IMR-90 (cell line): ENCODE measurements around the gene ADPRHL1. TPM values are rescaled to one million over a fixed set of nuclear protein-coding genes. Genes with fewer than 3 reads are reported as not detected.
A peak's percentile ranks its signal among the peaks of the same experiment; 100 is the strongest.
"Not testable (repeated sequence)": the region's sequence is repeated elsewhere in the genome, so short reads cannot be mapped to it uniquely, and the experiment has no call there.

Experiments used
- ATAC-seq: fragments of 200-7000 bp; cut with Tn5 transposase; 2 replicates; pipeline ENCODE4 v1.9.1; 2020; ENCODE audit warnings: low read depth, mild to moderate bottlenecking, moderate library complexity
- BruUV-seq: library from RNA; stranded (reverse); fragments of 400-500 nt; replicated peaks from 2 replicates; lab custom pipeline; 2021; lab: Mats Ljungman, UMichigan
- CTCF ChIA-PET: fragments of 300-600 bp; formaldehyde crosslinking; extraction: SDS; loops from one replicate; lab custom pipeline; 2021; ENCODE audit warnings: antibody characterized with exemption; lab: Yijun Ruan, JAX
- POLR2A ChIA-PET: fragments of 300-600 bp; sonication (Branson Sonifier 250); formaldehyde crosslinking; loops from one replicate; lab custom pipeline; 2022; ENCODE audit warnings: antibody characterized with exemption; ENCODE audit not compliant: unreplicated experiment; lab: Charles Lee
- DNase-seq: peaks from one replicate; pipeline ENCODE4 v3.0.0; 2013
- H2AFZ ChIP-seq: replicated peaks from 2 replicates; pipeline ENCODE3; 2013; ENCODE audit warnings: low read length, mild to moderate bottlenecking; ENCODE audit not compliant: poor library complexity
- H2AK5ac ChIP-seq: 2 replicates; pipeline ENCODE4 v1.6.1; 2013; ENCODE audit warnings: low read depth, low read length, inconsistent platforms
- H2AK9ac ChIP-seq: replicated peaks from 2 replicates; pipeline ENCODE3; 2013; ENCODE audit warnings: mild to moderate bottlenecking, low read depth, low read length, moderate library complexity; ENCODE audit not compliant: poor library complexity
- H2BK120ac ChIP-seq: 2 replicates; pipeline ENCODE4 v1.6.1; 2013; ENCODE audit warnings: low read depth, low read length, inconsistent platforms
- H2BK15ac ChIP-seq: 3 replicates; pipeline ENCODE4 v1.6.1; 2013; ENCODE audit warnings: low read depth, low read length, inconsistent platforms
- H2BK20ac ChIP-seq: 2 replicates; pipeline ENCODE4 v1.6.1; 2013; ENCODE audit warnings: low read depth, mild to moderate bottlenecking, inconsistent platforms, low read length, moderate library complexity
- H2BK5ac ChIP-seq: 2 replicates; pipeline ENCODE4 v1.6.1; 2013; ENCODE audit warnings: mild to moderate bottlenecking, low read depth, low read length, inconsistent platforms; ENCODE audit not compliant: poor library complexity, severe bottlenecking
- H3K14ac ChIP-seq: replicated peaks from 2 replicates; pipeline ENCODE4 v1.6.1; 2013; ENCODE audit warnings: low read depth, low read length, inconsistent platforms
- H3K18ac ChIP-seq: 2 replicates; pipeline ENCODE4 v1.6.1; 2013; ENCODE audit warnings: low read depth, low read length, control low read depth
- H3K23ac ChIP-seq: 2 replicates; pipeline ENCODE4 v1.6.1; 2013; ENCODE audit warnings: low read depth, low read length, inconsistent platforms
- H3K27ac ChIP-seq: 2 replicates; pipeline ENCODE4 v1.5.1; 2013; ENCODE audit warnings: mild to moderate bottlenecking, control low read depth, low read length; ENCODE audit not compliant: insufficient read depth
- H3K27me3 ChIP-seq: 2 replicates; pipeline ENCODE4 v1.6.1; 2013; ENCODE audit warnings: low read length; ENCODE audit not compliant: control insufficient read depth, insufficient read depth
- H3K36me3 ChIP-seq: 2 replicates; pipeline ENCODE4 v1.6.1; 2013; ENCODE audit warnings: low read length, mixed read lengths; ENCODE audit not compliant: control insufficient read depth, insufficient read depth
- H3K4ac ChIP-seq: 2 replicates; pipeline ENCODE4 v1.6.1; 2013; ENCODE audit warnings: low read depth, low read length, inconsistent platforms
- H3K4me1 ChIP-seq: 2 replicates; pipeline ENCODE4 v1.6.1; 2013; ENCODE audit warnings: low read length, mixed read lengths; ENCODE audit not compliant: control insufficient read depth, insufficient read depth
- H3K4me2 ChIP-seq: 2 replicates; pipeline ENCODE4 v1.6.1; 2013; ENCODE audit warnings: low read depth, mild to moderate bottlenecking, control low read depth, low read length, moderate library complexity
- H3K4me3 ChIP-seq: 2 replicates; pipeline ENCODE4 v1.5.1; 2013; ENCODE audit warnings: low read depth, mild to moderate bottlenecking, control low read depth, low read length, moderate library complexity; ENCODE audit not compliant: insufficient read depth
- H3K56ac ChIP-seq: 2 replicates; pipeline ENCODE4 v1.6.1; 2013; ENCODE audit warnings: low read length, inconsistent platforms; ENCODE audit not compliant: insufficient read depth; ENCODE audit errors: extremely low read depth
- H3K79me1 ChIP-seq, 2 experiments: 2 replicates each; pipeline ENCODE4 v1.6.1; 2013; ENCODE audit warnings: low read length in 2 of 2, inconsistent platforms in 1 of 2, low read depth in 1 of 2
- H3K9ac ChIP-seq: 2 replicates; pipeline ENCODE4 v1.6.1; 2013; ENCODE audit warnings: low read depth, low read length, control low read depth
- H3K9me1 ChIP-seq: 2 replicates; pipeline ENCODE4 v1.6.1; 2013; ENCODE audit warnings: low read length, inconsistent platforms; ENCODE audit not compliant: insufficient read depth
- H3K9me3 ChIP-seq: 2 replicates; pipeline ENCODE4 v1.6.1; 2013; ENCODE audit warnings: low read length; ENCODE audit not compliant: control insufficient read depth, insufficient read depth
- H4K20me1 ChIP-seq: 2 replicates; pipeline ENCODE4 v1.6.1; 2013; ENCODE audit warnings: low read length, inconsistent platforms; ENCODE audit not compliant: insufficient read depth
- H4K5ac ChIP-seq: 2 replicates; pipeline ENCODE4 v1.6.1; 2013; ENCODE audit warnings: mild to moderate bottlenecking, low read depth, low read length, control low read depth
- H4K8ac ChIP-seq, 2 experiments: 2 replicates each; pipeline ENCODE4 v1.6.1; 2013; ENCODE audit warnings: low read depth in 2 of 2, low read length in 2 of 2, control low read depth in 1 of 2, inconsistent platforms in 1 of 2
- H4K91ac ChIP-seq: 2 replicates; pipeline ENCODE4 v1.6.1; 2013; ENCODE audit warnings: low read depth, low read length, inconsistent platforms; ENCODE audit not compliant: insufficient read depth
- CTCF ChIP-seq: conservative IDR thresholded peaks from 2 replicates; pipeline ENCODE4 v1.5.1; 2012; ENCODE audit warnings: mild to moderate bottlenecking, low read depth, low read length, improper control_type of control experiment
- RAD21 ChIP-seq: IDR thresholded peaks from 2 replicates; pipeline ENCODE4 v1.6.1; 2012; ENCODE audit warnings: low read length, improper control_type of control experiment
- SMC3 ChIP-seq: fragments of 150-350 bp; IDR thresholded peaks from 2 replicates; pipeline ENCODE4 v1.6.1; 2016; ENCODE audit warnings: low read depth, mild to moderate bottlenecking, antibody characterized with exemption, low read length, moderate library complexity
- WGBS, 2 experiments: methylation state at CpG; one replicate each; pipeline versions ENCODE4 v1.1.5 to v1.1.7; 2013; ENCODE audit warnings: missing lambda C conversion rate in 2 of 2; ENCODE audit not compliant: insufficient read length in 1 of 2; ENCODE audit errors: extremely low coverage in 2 of 2; 5-methylcytosine and 5-hydroxymethylcytosine counted together
- dilution Hi-C: fragments of 300-500 bp; cut with HindIII; formaldehyde crosslinking; loops from one replicate; pipeline ENCODE4 v1.14.3; 2018; ENCODE audit warnings: low sequenced_read_pairs; ENCODE audit not compliant: unreplicated experiment
- in situ Hi-C: fragments of 300-500 bp; cut with MboI; formaldehyde crosslinking; loops from 3 replicates; pipeline ENCODE4 v1.14.3; 2019; ENCODE audit warnings: low sequenced_read_pairs, inconsistent platforms, mixed read lengths
- intact Hi-C: fragments of 100-400 bp; cut with micrococcal nuclease; formaldehyde crosslinking; loops from 2 replicates; pipeline ENCODE4 v1.10.0; 2022
- polyA plus RNA-seq, 3 experiments: library from polyadenylated mRNA; depleted of rRNA; stranded (reverse); fragments of >200 nt; gene quantifications; 2 replicates each; pipeline ENCODE4 v1.2.3, GENCODE V29; 2012; ENCODE audit warnings: low replicate concordance in 1 of 3
- total RNA-seq: library from RNA; depleted of rRNA; stranded (reverse); fragments of >200 nt; gene quantifications from 2 replicates; pipeline ENCODE4 v1.2.3, GENCODE V29; 2012

ADPRHL1 gene
- total and polyA plus RNA-seq, 2 of the 4 experiments (the other 2 are of a cell fraction): 0.36 to 0.67 TPM

DNA sequence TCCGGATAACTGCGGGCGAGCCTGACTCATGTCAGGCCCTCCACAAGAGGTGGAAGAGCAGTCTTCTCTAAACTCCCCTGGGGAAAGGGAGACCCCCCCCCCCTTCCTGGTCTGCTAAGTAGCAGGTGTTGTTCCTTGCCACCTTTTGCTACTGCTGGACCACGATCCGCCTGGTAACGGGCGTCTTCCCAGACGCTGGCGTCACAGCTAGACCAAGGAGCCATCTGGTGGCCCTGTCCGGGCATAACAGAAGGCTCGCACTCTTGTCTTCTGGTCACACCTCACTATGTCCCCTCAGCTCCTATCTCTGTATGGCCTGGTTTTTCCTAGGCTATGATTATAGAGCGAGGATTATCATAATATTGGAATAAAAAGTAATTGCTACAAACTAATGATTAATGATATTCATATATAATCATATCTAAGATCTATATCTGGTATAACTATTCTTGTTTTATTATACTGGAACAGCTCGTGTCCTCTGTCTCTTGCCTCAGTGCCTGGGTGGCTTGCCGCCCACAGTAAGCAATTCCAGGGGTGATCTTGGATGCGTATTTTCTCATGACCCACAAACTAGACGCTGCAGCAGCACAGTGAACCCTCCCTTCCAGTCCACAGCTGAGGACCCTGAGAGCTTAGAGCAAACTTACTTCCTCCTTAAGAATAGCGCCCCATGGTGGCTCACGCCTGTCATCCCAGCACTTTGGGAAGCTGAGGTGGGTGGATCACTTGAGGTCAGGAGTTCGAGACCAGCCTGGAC is 2.2 kb downstream of the ADPRHL1 start:
- TF ChIP-seq SMC3 (peak; percentile 31), RAD21 (peak; percentile 48), CTCF (peak; percentile 28; the same call in 1 of the 2 replicates)
- CTCF ChIA-PET, H2BK15ac ChIP-seq, in situ Hi-C loops, H4K91ac ChIP-seq, H3K4me1 ChIP-seq, H3K27me3 ChIP-seq, H3K4me2 ChIP-seq, H2AFZ ChIP-seq, H3K14ac ChIP-seq, H2AK5ac ChIP-seq, H4K5ac ChIP-seq, H2BK120ac ChIP-seq, H2AK9ac ChIP-seq, H4K20me1 ChIP-seq, H3K9me1 ChIP-seq, H2BK20ac ChIP-seq, H3K9me3 ChIP-seq, H4K8ac ChIP-seq, BruUV-seq, H3K23ac ChIP-seq, H3K27ac ChIP-seq, H3K79me1 ChIP-seq, H2BK5ac ChIP-seq, dilution Hi-C loops, H3K18ac ChIP-seq, H3K9ac ChIP-seq, H3K4me3 ChIP-seq, H3K4ac ChIP-seq, H3K56ac ChIP-seq: not testable (repeated sequence)
- H3K36me3 ChIP-seq: peaks cover 20% of the 10 kb centered on the region; the same call in 1 of the 2 replicates
- WGBS, 2 experiments: no CpG with 5 or more reads among the region's 19 CpGs
- peak; percentile 21 for DNase-seq
- ATAC-seq: 0 out of 2 replicates have a peak, but pooled peaks have one; percentile 18
- intact Hi-C loops: loop anchor here (2.0 kb wide), 1 partner anchor 508 kb away; no protein-coding TSS in a partner anchor
- POLR2A ChIA-PET: interaction anchor here (0.6 kb wide), 1 partner anchor 176 kb away, joined by 4 read pairs; no protein-coding TSS in a partner anchor

DNA sequence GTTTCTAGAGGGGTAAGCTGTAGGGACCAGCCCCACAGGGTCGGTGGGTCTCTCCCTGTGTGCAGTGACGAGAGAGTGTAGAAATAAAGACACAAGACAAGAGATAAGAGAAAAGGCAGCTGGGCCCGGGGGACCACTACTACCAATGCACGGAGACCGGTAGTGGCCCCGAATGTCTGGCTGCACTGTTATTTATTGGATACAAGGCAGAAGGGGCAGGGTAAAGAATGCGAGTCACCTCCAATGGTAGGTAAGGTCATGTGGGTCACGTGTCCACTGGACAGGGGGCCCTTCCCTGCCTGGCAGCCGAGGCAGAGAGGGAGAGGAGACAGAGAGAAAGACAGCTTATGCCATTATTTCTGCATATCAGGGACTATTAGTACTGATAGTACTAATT is 2.9 kb downstream of the ADPRHL1 start:
- H4K5ac ChIP-seq, H3K27ac ChIP-seq, H3K23ac ChIP-seq, H2BK5ac ChIP-seq, H3K9ac ChIP-seq, H3K4me3 ChIP-seq, BruUV-seq, H3K4me2 ChIP-seq, H3K79me1 ChIP-seq, in situ Hi-C loops, H2AK9ac ChIP-seq, H4K91ac ChIP-seq, H2BK120ac ChIP-seq, H2BK20ac ChIP-seq, DNase-seq, H2BK15ac ChIP-seq, CTCF ChIA-PET, ATAC-seq, H4K8ac ChIP-seq, H2AFZ ChIP-seq, H2AK5ac ChIP-seq, H3K14ac ChIP-seq, H3K56ac ChIP-seq, H3K27me3 ChIP-seq, H3K18ac ChIP-seq, H4K20me1 ChIP-seq, dilution Hi-C loops, H3K4ac ChIP-seq, POLR2A ChIA-PET, H3K9me3 ChIP-seq, H3K9me1 ChIP-seq, H3K4me1 ChIP-seq: not testable (repeated sequence)
- WGBS, 2 experiments: 79% methylated on average over 6 of the region's 9 CpGs; no CpG with 5 or more reads in 1 of the 2 experiments
- H3K36me3 ChIP-seq: peaks cover 17% of the 10 kb centered on the region; the same call in 1 of the 2 replicates
- intact Hi-C loops: loop anchor here (2.0 kb wide), 1 partner anchor 508 kb away; no protein-coding TSS in a partner anchor
